GM12875 (cell line): Measurements from ENCODE around the gene ZDHHC11.

Experiments used
- H3K4me3 ChIP-seq: one replicate; pipeline ENCODE4 v1.5.1; 2011; ENCODE audit warnings: low read depth, low read length, control low read depth
- TF ChIP-seq, protein P1 (sequence below): IDR thresholded peaks from 2 replicates; pipeline ENCODE4 v1.5.1; 2011; ENCODE audit warnings: low read depth, mild to moderate bottlenecking, control low read depth, inconsistent platforms, low read length, moderate library complexity, borderline replicate concordance; ENCODE audit not compliant: insufficient read depth

ZDHHC11 gene

DNA sequence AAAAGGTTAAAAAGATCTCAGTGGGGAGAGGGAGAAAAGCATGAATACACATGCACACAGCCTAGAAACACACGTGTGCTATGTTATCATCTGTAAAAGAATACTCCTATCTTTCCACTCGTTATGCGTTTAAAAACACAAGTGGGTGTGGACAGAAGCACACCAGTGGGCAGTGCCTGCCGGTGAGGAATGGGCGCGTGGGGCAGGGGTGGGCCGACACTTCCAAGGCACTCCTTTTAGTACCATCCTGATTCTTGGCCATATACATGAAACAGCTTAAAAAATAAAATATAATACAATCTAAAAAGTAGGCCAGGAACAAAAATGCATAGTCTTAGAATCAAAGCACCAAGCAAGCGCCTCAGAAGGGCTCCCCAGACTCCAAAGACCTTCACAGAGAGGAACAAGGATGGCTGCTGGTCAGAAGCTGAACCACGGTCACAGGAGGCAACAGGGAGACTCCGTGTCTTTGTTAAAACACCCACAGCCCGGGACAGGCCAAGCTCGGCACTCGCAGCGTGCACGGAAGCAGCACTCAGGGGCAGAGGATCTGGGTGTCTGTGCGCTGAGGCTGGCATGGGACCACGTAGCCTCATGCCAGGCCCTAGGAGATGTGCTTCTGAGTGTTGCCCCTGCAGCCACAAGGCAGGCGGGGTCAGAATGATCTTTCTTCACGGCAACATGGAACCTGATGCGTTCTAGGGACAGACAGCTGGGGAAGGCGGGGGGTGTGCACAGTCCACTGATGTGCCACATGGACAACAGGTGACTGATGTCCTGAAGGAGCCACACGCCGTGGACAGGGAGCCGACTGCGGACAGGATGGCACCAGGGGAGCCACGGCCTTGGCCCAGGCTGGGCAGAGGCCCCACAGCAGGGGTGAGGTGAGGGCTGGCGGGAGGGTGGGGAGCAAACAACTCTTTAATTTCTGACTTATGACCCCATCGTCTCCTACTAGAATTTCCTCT is 25.9 kb upstream of the ZDHHC11 start:
- no peak overlapping the region for H3K4me3 ChIP-seq
- TF ChIP-seq, protein P1, sequence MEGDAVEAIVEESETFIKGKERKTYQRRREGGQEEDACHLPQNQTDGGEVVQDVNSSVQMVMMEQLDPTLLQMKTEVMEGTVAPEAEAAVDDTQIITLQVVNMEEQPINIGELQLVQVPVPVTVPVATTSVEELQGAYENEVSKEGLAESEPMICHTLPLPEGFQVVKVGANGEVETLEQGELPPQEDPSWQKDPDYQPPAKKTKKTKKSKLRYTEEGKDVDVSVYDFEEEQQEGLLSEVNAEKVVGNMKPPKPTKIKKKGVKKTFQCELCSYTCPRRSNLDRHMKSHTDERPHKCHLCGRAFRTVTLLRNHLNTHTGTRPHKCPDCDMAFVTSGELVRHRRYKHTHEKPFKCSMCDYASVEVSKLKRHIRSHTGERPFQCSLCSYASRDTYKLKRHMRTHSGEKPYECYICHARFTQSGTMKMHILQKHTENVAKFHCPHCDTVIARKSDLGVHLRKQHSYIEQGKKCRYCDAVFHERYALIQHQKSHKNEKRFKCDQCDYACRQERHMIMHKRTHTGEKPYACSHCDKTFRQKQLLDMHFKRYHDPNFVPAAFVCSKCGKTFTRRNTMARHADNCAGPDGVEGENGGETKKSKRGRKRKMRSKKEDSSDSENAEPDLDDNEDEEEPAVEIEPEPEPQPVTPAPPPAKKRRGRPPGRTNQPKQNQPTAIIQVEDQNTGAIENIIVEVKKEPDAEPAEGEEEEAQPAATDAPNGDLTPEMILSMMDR: no peak

DNA sequence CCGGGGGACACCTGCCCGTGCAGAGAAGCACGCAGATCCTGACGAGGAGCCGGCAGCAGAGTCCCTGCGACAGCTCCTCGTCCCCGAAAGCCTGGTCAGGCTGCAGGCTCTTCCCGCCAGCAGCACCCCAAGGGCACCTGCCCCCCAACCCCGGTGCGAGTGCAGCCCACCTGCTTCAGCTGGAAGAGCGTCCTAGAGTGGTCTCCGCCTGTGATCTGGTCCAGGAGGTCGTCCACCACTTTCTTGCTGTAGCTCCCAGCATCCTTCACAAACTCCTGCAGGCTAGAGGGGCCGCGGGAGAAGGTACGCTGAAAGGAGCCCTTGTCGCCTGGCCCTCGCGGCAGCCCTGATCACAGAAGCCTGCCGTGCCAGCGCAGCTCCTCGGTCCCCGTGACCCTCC is 25.1 kb upstream of the ZDHHC11 start:
- TF ChIP-seq, protein P1: no peak

DNA sequence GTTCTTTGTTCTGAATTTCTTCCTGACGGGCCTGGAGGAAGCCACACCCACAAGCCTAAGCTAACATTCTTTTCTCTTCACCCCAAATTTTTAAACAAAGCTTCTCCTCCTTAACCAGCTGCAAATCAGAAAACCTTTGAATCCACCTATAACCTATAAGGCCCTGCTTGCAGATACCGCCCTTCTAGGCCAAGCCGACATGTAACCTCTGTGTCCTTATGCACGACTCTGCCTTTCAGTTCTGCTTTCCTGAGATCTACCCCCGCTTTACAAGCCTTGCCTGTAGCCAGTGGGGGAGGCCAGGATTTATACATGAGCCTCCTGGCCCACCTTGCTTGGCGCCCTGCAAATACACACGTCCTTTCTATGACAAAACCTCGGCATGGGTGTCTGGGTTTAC is 22.5 kb upstream of the ZDHHC11 start:
- H3K4me3 ChIP-seq: no peak overlapping the region
- TF ChIP-seq, protein P1: no peak

More for the DNA sequence above, 25.1 kb upstream of the ZDHHC11 start:
- no peak overlapping the region for H3K4me3 ChIP-seq

GRCh38 chr5:872301-872700 is 21.5 kb upstream of the ZDHHC11 start:
- no peak overlapping the region for H3K4me3 ChIP-seq
- TF ChIP-seq, protein P1: no peak

GRCh38 chr5:871596-872298 is 21.0 kb upstream of the ZDHHC11 start:
- no peak overlapping the region for H3K4me3 ChIP-seq
- TF ChIP-seq, protein P1: no peak

GRCh38 chr5:870956-871355 is 20.2 kb upstream of the ZDHHC11 start:
- TF ChIP-seq, protein P1: no peak
- no peak overlapping the region for H3K4me3 ChIP-seq
